Measurements from ENCODE around the gene TBC1D10B. TPM values are rescaled to one million over a fixed set of nuclear protein-coding genes. Genes with fewer than 3 reads are reported as not detected.
A peak's percentile ranks its signal among the peaks of the same experiment; 100 is the strongest.

The TBC1D10B gene
- total RNA-seq, 6 donors from 2014 or later, result 31.1 to 71.2 (median 40.3) TPM

DNA sequence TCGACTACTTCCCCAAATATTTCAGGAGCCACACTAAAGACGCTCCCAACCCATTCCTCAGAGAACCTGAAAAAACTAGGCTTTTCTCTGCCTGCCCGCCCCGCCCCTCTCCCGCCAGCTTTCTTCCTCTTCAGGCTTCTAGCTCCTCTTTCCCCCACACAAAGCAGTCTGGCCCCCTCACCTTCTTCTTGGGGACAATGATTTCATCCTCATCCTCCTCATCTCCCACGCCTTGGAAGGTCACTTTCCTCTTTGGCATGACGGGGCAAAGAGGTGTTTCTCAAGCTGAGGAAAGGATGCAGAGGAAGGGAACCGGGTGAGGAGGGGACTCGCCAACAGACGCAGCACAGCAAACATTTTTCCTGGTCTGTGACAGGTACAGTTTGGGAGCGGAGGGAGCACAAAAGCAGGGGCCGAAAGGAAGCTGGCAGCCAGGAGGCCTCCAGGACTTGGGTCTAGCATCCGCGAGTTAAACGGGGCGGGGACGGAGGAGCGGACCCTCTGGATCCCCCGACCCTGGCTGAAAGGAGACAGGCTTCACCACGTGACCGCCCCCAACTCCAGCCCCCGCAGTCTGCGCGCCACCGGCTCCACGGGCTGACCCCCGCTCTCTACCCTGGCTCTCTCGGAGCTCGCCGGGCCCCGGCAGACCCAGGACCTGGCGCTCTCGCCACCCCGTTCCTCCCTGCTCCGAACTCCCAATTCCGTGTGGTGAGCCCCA is 15.7 kb downstream of the TBC1D10B start:
- no peak for DNase-seq
- peaks cover 25 to 71% (median 59%) of the 10 kb centered on the region in 4 donors for H3K36me3 ChIP-seq
- WGBS, 2 donors, result 3% methylated on average over 22 to 29 of the region's 36 CpGs

DNA sequence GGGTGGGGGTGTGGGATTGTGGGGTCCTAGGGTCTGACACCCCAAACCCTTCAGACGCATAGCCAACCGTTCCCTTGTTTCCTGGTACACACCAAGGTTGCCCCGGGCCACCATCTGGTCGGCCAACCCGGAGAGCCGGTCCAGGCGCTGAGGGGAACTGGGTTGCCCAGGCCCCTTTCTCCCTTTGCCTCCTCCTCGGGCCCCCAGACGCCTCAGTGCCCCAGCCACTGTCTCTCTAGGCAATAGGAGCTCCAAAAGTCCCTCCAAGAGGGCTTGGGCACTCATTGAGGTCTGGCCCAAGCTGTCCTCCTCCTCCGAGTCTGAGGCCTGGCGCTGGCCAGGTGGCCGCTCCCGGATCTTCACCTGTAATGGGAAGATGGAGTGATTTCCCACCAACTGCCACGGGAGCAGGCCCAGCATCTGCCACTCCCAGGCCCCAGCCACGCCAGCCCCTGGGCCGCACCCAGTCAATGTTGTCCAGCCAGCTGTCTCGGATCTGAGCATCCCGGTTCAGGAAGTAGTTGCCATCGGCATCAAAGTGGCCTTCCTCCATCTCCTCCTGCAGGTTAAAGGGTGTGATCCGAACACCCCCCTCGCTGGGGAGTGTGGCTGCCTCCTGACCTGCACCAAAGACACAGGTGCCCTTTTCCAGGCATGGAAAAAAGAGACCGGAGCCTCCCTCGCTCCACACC is 16.7 kb downstream of the TBC1D10B start:
- H3K9me3 ChIP-seq, result no peaks in the 10 kb centered on the region
- peak overlapping the region in 3 of 4 donors; percentile 95 to 97 (median 96) for H3K27ac ChIP-seq
- 83 to 92% methylated on average over 13 to 22 of the region's 23 CpGs for whole genome bisulfite sequencing, 2 donors
- peaks cover 42 to 54% (median 43%) of the 10 kb centered on the region in 4 donors for H3K4me1 ChIP-seq
- H3K36me3 ChIP-seq, result peaks cover 18 to 62% (median 49%) of the 10 kb centered on the region in 4 donors
- peak overlapping the region in 1 of 4 donors; percentile 66 for H3K4me3 ChIP-seq
- TF ChIP-seq POLR2A (IDR thresholded peaks at IDR 0.05) (no peak), EP300 (IDR thresholded peaks at IDR 0.05) (no peak), POLR2AphosphoS5 (IDR thresholded peaks at IDR 0.05) (no peak)
- TF ChIP-seq, protein P1, sequence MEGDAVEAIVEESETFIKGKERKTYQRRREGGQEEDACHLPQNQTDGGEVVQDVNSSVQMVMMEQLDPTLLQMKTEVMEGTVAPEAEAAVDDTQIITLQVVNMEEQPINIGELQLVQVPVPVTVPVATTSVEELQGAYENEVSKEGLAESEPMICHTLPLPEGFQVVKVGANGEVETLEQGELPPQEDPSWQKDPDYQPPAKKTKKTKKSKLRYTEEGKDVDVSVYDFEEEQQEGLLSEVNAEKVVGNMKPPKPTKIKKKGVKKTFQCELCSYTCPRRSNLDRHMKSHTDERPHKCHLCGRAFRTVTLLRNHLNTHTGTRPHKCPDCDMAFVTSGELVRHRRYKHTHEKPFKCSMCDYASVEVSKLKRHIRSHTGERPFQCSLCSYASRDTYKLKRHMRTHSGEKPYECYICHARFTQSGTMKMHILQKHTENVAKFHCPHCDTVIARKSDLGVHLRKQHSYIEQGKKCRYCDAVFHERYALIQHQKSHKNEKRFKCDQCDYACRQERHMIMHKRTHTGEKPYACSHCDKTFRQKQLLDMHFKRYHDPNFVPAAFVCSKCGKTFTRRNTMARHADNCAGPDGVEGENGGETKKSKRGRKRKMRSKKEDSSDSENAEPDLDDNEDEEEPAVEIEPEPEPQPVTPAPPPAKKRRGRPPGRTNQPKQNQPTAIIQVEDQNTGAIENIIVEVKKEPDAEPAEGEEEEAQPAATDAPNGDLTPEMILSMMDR (IDR thresholded peaks at IDR 0.05), result no peak
- ATAC-seq (ENCODE audit: low FRiP score in 2 of 2) (no peak), DNase-seq (peak in 1 of 2 donors; percentile 67)
- no peaks in the 10 kb centered on the region for H3K27me3 ChIP-seq

More for the DNA sequence above, 15.7 kb downstream of the TBC1D10B start:
- H3K4me1 ChIP-seq, result peaks cover 42 to 54% (median 43%) of the 10 kb centered on the region in 4 donors
- peak overlapping the region; percentile 93 to 97 (median 96) for H3K27ac ChIP-seq
- no peaks in the 10 kb centered on the region for H3K27me3 ChIP-seq
- ATAC-seq (ENCODE audit: low FRiP score in 2 of 2), result peak; percentile 50 to 56
- no peak for TF ChIP-seq POLR2A (IDR thresholded peaks at IDR 0.05)
- TF ChIP-seq, protein P1 (IDR thresholded peaks at IDR 0.05), result peak in 2 of 6 experiments; percentile 9 to 20
- H3K9me3 ChIP-seq, result no peaks in the 10 kb centered on the region
- H3K4me3 ChIP-seq, result peak overlapping the region; percentile 66 to 99 (median 82)

DNA sequence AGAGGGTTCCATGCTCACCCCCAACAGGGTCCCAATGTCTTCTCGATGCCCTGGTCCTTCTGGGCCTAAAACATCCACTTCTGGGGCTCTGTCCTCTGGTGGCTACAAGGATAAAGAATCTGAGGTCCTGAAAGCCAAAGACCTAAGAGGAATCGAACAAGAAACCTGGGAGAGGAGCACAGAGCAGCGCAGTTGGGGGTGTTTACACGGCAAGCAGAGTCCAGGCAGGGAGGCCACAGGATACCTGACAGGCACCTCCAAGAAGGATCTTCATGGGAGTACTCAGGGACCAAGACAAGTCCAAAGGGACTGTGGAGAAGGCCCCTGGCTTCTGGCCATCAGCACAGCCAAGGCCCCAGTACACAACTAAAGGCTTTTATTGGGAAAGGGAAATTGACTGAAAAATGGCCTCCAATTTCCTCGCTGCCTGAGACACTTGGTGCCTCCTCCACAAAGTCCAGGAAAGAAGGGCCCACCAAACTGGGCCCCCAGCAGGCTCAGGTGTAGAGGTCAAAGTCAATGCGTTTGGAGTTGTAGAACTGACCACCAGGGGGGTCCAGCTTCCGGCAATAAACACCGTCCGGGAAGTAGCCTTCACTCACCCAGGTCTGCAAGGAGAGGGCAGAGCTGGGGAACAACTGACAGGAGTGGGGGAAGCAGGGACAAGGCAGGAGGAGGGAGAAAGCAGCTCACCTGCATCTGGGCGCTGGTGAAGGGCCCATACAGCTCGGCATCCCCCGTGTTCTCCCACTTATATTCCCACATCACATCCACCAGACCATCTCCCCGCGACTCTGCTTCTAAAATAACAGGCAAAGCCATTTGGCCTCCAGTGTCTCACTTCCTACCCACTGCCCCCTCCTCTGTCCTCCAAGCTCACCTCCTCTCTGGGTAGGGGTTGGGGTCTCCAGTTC is 17.5 kb downstream of the TBC1D10B start:
- H3K27me3 ChIP-seq, result no peaks in the 10 kb centered on the region
- peaks cover 42 to 54% (median 43%) of the 10 kb centered on the region in 4 donors for H3K4me1 ChIP-seq
- no peak overlapping the region for H3K4me3 ChIP-seq
- H3K36me3 ChIP-seq, result peaks cover 12 to 53% (median 41%) of the 10 kb centered on the region in 4 donors
- H3K9me3 ChIP-seq, result no peaks in the 10 kb centered on the region
- WGBS, 2 donors, result 87 to 92% methylated on average over 14 of the region's 14 CpGs
- TF ChIP-seq, protein P1 (IDR thresholded peaks at IDR 0.05), result no peak
- TF ChIP-seq EP300 (IDR thresholded peaks at IDR 0.05) (no peak), POLR2A (IDR thresholded peaks at IDR 0.05) (no peak), POLR2AphosphoS5 (IDR thresholded peaks at IDR 0.05) (no peak)
- H3K27ac ChIP-seq, result peak overlapping the region; percentile 46 to 97 (median 76)
- ATAC-seq (ENCODE audit: low FRiP score in 2 of 2), result no peak
- DNase-seq, result no peak

DNA sequence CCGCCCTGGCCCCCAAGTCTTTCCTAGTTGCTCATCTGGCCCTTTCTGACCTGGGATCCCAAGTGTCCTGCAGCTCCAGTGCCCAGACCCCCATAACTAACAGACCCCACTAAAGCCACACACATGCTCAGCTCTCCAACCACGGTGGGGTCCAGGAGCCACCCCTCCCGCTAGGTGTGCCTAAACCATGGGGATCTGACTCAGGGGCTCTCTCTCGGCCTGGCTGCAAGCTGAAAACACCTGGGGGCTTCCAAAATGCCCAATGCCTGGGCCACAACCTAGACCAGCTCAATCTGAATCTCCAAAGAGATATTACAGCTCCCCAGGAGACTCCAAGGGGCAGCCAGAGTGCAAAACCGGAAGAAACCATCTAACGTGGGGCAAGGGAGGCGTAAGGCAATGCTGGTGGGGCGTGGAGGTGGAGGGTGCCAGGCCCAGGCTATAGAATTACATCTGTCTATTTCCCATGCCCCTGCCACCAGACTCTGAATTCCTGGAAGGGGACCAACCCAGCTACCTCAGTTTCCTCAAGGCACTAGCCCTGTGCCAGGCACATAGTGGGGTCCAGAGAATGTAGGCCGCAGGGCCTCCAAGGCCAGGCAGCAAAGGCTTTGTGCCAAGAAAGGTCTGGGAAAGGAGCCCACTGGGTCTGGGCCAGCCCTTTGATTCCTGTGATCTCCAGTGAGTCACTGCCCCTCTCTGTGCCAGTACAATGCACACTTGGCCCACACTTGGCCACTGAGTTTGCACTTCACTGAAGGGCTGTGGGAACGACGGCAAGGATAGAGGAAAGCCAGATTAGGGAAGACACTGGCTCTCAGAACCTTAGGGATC is 18.5 kb downstream of the TBC1D10B start:
- Histone ChIP-seq H3K9me3 (no peaks in the 10 kb centered on the region), H3K4me1 (peaks cover 41 to 49% (median 43%) of the 10 kb centered on the region in 4 donors), H3K4me3 (no peak overlapping the region), H3K36me3 (peaks cover 12 to 44% (median 36%) of the 10 kb centered on the region in 4 donors), H3K27ac (peak overlapping the region; percentile 14 to 96 (median 48)), H3K27me3 (no peaks in the 10 kb centered on the region)
- peak in 1 of 2 donors; percentile 20 for ATAC-seq (ENCODE audit: low FRiP score in 2 of 2)
- no peak for TF ChIP-seq POLR2A (IDR thresholded peaks at IDR 0.05)
- TF ChIP-seq POLR2AphosphoS5 (IDR thresholded peaks at IDR 0.05), result peak in 1 of 2 donors; percentile 53
- 72 to 75% methylated on average over 8 to 9 of the region's 11 CpGs for WGBS, 2 donors
- peak in 1 of 2 donors; percentile 81 for DNase-seq
